Memory B cell (primary cell): Measurements from ENCODE around the gene RCL1.

Source experiments
- ATAC-seq: fragments of 150-1000 bp; cut with Tn5 transposase; 2 replicates; pipeline ENCODE4 v1.10.0; 2021; ENCODE audit warnings: low read depth, mild to moderate bottlenecking, moderate library complexity
- DNase-seq, 2 donors: peaks; one replicate each; pipeline ENCODE4 v3.0.0; 2022; ENCODE audit warnings: low spot score in 2 of 2
- H3K27ac Mint-ChIP-seq: one replicate; pipeline ENCODE4 v1.8.0; 2022; ENCODE audit warnings: mild to moderate bottlenecking, moderate library complexity, mixed read lengths
- H3K27me3 Mint-ChIP-seq: one replicate; pipeline ENCODE4 v1.8.0; 2022; ENCODE audit warnings: mixed read lengths
- H3K36me3 Mint-ChIP-seq: one replicate; pipeline ENCODE4 v1.8.0; 2022; ENCODE audit warnings: mild to moderate bottlenecking, mixed read lengths
- H3K4me1 Mint-ChIP-seq: one replicate; pipeline ENCODE4 v1.8.0; 2022; ENCODE audit warnings: mixed read lengths
- H3K4me3 Mint-ChIP-seq: one replicate; pipeline ENCODE4 v1.8.0; 2022; ENCODE audit warnings: mild to moderate bottlenecking, moderate library complexity, mixed read lengths
- H3K9me3 Mint-ChIP-seq: one replicate; pipeline ENCODE4 v1.8.0; 2022; ENCODE audit warnings: mixed read lengths

Gene RCL1

DNA sequence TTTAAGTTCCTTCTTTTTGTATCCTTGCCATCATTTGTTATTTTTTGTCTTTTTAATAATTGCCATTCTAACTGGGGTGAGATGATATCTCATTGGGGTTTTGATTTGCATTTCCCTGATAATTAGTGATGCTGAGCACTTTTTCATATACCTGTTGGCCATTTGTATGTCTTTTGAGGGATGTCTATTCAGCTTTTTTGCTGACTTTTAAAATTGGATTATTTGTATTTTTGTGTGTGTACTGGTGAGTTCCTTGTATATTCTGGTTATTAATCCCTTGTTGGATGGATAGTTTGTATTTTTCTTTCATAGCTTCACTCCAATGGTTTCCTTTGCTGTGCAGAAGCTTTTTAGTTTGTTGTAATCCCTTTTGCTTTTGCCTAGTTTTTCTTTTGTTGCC is 19.1 kb downstream of the RCL1 start:
- Mint-ChIP-seq H3K36me3 (peaks cover 13% of the 10 kb centered on the region), H3K4me1 (peaks cover 45% of the 10 kb centered on the region), H3K27me3 (no peaks in the 10 kb centered on the region), H3K9me3 (peaks cover 8% of the 10 kb centered on the region), H3K4me3 (no peak overlapping the region), H3K27ac (no peak overlapping the region)
- ATAC-seq (no peak), DNase-seq (no peak)

DNA sequence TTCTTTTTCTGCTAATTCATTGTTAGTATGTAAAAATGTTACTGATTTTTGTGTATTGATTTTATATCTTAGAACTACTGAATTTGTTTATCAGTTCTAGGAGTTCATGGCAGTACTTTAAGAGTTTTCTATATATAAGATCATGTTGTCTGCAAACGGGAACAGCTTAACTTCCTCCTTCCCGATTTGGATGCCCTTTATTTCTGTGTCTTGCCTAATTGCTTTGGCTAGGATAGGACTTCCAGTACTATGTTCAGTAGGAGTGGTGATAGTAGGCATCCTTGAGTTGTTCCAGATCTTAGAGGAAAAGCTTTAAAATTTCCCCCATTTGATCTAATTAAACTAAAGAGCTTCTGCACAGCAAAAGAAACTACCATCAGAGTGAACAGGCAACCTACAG is 20.1 kb downstream of the RCL1 start:
- peaks cover 8% of the 10 kb centered on the region for H3K36me3 Mint-ChIP-seq

DNA sequence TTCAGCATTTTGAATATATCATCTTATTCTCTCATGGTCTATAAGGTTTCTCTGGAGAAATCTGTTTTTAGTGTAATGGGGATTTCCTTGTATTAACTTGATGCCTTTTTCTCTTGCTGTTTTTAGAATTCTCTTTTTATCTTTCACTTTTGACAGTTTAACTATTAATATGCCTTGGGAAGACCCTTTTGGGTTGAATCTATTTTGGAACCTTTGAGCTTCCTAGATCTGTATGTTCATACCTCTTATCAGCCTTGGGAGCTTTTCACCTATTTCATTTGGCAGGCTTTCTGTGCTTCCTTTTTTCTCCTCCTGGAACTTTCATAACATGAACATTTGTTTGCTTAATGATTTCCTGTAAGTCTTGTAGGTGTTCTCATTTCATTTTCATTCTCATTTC is 22.2 kb downstream of the RCL1 start:
- Mint-ChIP-seq H3K4me3 (peak overlapping the region; percentile 30), H3K36me3 (peaks cover 6% of the 10 kb centered on the region), H3K9me3 (peaks cover 3% of the 10 kb centered on the region), H3K27me3 (no peaks in the 10 kb centered on the region), H3K4me1 (peaks cover 35% of the 10 kb centered on the region), H3K27ac (peak overlapping the region; percentile 54)
- DNase-seq (no peak), ATAC-seq (peak; percentile 27)

More for the DNA sequence above, 20.1 kb downstream of the RCL1 start:
- peaks cover 42% of the 10 kb centered on the region for H3K4me1 Mint-ChIP-seq
- no peak overlapping the region for H3K27ac Mint-ChIP-seq
- ATAC-seq (no peak), DNase-seq (no peak)
- no peaks in the 10 kb centered on the region for H3K27me3 Mint-ChIP-seq
- H3K4me3 Mint-ChIP-seq = peak overlapping the region; percentile 50
- peaks cover 3% of the 10 kb centered on the region for H3K9me3 Mint-ChIP-seq

DNA sequence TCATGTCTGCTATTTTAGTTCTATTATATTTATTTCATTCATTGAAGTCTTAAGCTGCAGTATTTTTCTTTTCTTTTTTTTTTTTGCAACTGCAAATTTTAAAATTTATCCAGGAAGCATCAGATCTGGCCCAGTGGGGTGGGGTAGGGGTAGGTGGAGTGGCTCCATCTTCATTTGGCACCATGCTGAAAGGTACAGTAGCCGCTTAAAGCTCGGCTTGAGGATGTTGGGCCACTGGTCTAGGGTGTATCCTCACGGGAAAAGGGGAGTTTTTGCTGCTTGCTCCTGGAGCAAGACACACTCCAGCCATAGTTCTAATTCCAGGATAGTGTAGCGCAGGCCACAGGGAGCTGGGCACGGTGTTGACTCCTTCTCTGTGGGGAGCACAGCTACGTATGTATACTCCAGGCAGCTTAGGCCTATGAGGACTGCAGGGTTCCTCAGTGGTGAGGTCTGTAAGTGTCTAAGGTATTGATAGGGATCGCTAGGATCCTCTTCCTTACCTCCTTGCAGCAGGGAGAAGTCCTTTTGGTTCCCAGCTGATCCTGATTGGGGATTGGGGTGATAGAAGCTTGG is 22.7 kb downstream of the RCL1 start:
- ATAC-seq (no peak), DNase-seq (no peak)
- Mint-ChIP-seq H3K27me3 (no peaks in the 10 kb centered on the region), H3K36me3 (peaks cover 6% of the 10 kb centered on the region), H3K4me1 (peaks cover 34% of the 10 kb centered on the region), H3K4me3 (peak overlapping the region; percentile 30), H3K27ac (peak overlapping the region; percentile 54), H3K9me3 (peaks cover 3% of the 10 kb centered on the region)

DNA sequence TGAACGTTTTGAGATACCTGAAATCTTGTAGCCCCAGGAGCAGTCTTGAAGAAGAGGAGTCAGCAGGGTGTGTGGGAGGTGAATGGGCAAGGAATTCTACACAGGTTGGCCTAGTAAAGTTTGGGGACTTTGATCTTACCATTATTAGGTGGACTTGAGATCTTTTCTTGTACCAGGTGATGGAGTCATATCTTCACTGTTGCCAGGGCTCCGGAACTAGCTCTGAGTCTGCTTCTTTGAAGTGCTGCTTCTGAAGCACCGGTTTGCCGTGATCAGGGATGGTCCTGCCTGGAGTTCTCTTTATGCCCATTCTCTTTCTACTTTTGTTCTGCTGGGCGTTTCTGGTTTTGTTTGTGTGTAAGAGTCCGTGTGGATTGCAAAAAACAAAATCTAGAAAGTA is 27.4 kb downstream of the RCL1 start:
- Mint-ChIP-seq H3K4me1 (peaks cover 29% of the 10 kb centered on the region), H3K36me3 (peaks cover 9% of the 10 kb centered on the region), H3K27ac (no peak overlapping the region), H3K27me3 (no peaks in the 10 kb centered on the region), H3K4me3 (no peak overlapping the region), H3K9me3 (no peaks in the 10 kb centered on the region)
- DNase-seq = no peak
- no peak for ATAC-seq

DNA sequence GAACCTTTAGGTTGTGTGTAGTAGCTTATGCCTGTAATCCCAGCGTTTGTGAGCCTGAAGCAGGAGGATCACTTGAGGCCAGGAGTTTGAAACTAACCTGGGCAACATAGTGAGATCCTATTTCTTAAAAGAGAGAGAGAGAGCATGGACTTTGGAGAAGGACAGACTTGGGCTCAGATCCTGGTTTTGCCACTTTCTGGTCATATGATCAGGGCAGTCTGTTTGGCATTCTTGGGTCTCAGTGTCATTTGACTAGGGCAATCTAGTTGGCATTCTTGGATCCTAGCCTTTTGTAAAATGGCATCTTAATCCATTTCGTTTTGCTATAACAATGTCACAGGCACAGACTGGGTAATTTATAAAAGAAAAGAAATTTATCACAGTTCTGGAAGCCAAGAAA is 28.4 kb downstream of the RCL1 start:
- Mint-ChIP-seq H3K27ac (peak overlapping the region; percentile 2), H3K9me3 (no peaks in the 10 kb centered on the region), H3K4me1 (peaks cover 22% of the 10 kb centered on the region), H3K27me3 (no peaks in the 10 kb centered on the region), H3K4me3 (no peak overlapping the region), H3K36me3 (peaks cover 9% of the 10 kb centered on the region)
- no peak for DNase-seq
- ATAC-seq = no peak

DNA sequence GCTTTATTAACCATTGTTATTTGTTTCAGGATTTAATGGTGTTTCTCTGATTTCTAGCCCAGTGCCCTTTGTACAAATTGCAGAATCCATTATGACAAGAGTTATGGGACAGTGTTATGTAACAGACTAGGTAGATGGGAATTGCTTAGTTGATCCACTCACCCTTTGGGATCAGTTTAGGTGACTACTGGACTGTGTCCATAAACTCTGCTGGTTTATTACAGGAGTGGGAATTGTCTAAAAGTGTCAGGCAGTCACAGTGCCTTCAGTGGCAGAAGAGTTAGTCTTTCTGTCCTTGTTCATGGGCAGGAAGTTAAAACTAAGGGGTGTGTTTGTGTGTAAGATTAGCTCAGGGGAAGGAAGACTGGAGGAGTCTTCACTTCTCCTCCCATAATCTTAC is 29.3 kb downstream of the RCL1 start:
- DNase-seq = no peak
- peaks cover 14% of the 10 kb centered on the region for H3K36me3 Mint-ChIP-seq
- peak overlapping the region; percentile 29 for H3K27ac Mint-ChIP-seq
- no peaks in the 10 kb centered on the region for H3K27me3 Mint-ChIP-seq
- no peak for ATAC-seq
- no peaks in the 10 kb centered on the region for H3K9me3 Mint-ChIP-seq
- H3K4me1 Mint-ChIP-seq = peaks cover 21% of the 10 kb centered on the region
- H3K4me3 Mint-ChIP-seq = no peak overlapping the region

DNA sequence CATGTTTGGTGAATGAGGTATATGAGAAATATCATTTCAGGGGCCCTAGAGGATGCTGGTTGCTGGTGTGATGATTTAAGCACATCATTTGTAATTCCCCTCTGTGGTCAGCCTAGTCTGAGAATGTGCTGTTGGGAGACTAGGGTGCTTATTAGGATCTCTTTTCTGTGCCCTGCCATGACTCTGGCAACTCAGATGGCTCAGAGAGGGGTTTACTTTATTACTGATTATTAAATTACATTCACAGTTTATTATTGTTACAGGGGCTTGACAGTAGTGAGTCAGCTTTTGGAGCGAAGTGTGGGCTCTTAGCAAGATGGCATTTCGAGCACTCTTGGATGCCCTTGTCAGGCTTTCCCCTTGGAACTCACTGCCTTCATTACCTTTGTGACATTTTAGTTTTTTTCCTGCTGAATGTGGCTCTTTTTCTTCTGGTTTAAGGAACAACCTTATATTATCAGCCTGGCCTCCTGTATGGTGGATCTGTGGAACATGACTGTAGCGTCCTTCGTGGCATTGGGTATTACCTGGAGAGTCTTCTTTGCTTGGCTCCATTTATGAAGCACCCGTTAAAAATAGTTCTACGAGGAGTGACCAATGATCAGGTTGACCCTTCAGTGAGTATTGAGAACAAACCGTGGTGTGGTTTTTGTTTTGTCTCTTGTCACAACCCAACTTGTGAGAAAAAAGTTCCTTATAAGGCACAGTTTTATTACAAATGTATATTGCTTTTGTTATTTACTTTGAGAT is 33.8 kb downstream of the RCL1 start:
- ATAC-seq (no peak), DNase-seq (no peak)
- Mint-ChIP-seq H3K4me1 (peaks cover 16% of the 10 kb centered on the region), H3K9me3 (no peaks in the 10 kb centered on the region), H3K36me3 (peaks cover 21% of the 10 kb centered on the region), H3K4me3 (no peak overlapping the region), H3K27me3 (no peaks in the 10 kb centered on the region), H3K27ac (no peak overlapping the region)

DNA sequence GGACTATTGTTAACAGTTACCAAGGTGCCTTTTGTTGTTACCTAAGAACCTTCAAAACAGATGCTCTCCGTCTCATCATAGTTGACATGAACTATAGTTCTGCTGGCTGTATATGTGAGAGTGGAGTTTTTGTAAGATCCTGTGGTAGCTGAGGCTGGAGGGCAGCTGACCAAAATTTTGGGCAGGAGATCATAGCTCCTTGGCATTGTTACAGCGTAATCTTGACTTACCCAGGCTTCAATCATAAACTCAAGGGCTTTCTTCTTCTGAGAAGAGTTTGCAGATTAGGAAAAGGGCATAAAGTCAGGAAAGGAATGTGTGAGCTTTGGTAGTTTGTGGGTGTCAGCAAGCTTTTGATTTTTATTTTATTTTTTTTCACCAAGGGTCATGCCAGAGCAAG is 34.5 kb downstream of the RCL1 start:
- Mint-ChIP-seq H3K4me1 (peaks cover 10% of the 10 kb centered on the region), H3K36me3 (peaks cover 21% of the 10 kb centered on the region), H3K4me3 (no peak overlapping the region), H3K9me3 (no peaks in the 10 kb centered on the region), H3K27me3 (no peaks in the 10 kb centered on the region), H3K27ac (no peak overlapping the region)
- no peak for ATAC-seq
- DNase-seq = no peak

DNA sequence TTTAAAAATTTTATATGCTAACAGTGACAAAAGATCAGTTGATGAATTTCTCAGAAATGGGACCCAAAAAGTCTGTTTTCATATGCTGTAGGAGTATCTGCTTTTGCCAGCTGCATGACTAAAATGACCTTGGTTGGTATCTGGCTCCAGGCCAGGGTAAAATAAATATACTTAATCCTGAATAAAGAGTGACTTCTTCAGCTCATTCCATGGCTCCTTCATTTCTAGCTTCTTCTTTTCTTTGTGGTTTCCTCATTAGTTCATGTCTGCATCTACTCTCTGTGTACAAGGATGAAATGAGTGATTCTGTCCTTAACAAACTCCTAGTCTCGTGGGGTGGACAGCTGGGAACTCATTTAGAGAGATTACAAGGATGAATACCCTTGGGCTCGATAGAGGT is 36.0 kb downstream of the RCL1 start:
- Mint-ChIP-seq H3K36me3 (peaks cover 24% of the 10 kb centered on the region), H3K27ac (no peak overlapping the region), H3K4me1 (peaks cover 4% of the 10 kb centered on the region), H3K9me3 (no peaks in the 10 kb centered on the region), H3K27me3 (no peaks in the 10 kb centered on the region), H3K4me3 (no peak overlapping the region)
- ATAC-seq (no peak), DNase-seq (no peak)

DNA sequence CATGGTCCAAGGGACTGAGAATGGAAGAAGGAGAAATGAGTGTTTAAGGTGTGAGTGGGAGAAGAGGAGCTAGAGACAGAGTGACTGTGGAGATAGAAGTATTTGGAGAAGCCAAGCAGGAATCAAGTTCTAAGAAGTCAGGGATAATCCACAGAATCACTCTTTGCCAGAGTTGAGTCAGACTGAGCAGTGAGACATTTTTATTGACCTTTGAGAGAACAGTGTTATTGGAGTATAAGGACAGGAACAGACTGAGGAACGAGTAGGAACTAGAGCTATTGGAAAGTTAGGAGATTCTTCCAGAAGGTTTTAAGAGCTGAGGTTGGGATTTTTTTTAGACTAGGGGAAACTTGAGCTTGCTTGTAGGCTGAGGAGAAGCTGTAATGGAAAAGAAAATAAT is 37.2 kb downstream of the RCL1 start:
- Mint-ChIP-seq H3K27ac (no peak overlapping the region), H3K36me3 (peaks cover 22% of the 10 kb centered on the region), H3K27me3 (no peaks in the 10 kb centered on the region), H3K4me1 (peaks cover 3% of the 10 kb centered on the region), H3K4me3 (no peak overlapping the region), H3K9me3 (no peaks in the 10 kb centered on the region)
- DNase-seq (no peak), ATAC-seq (no peak)

DNA sequence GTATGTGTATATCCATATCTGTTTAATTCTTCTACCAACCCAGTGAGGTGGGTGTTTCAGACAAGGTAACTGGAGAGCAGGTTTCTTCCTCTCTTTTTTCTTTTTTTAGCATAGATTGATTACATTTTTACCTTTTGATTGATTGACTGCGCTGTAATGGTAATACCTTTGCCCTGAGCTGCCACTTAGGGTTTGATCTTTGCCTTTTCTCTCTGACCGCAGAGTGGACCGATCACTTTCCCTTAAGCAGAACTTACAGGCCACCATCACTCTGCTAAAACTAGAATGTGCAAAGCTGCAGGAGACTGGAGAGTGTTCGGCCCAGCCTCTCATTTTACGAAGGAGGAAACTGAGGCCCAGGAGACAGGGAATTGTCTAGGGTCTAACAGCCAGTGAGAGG is 38.0 kb downstream of the RCL1 start:
- Mint-ChIP-seq H3K4me3 (no peak overlapping the region), H3K9me3 (no peaks in the 10 kb centered on the region), H3K27ac (no peak overlapping the region), H3K4me1 (peaks cover 4% of the 10 kb centered on the region), H3K36me3 (peaks cover 28% of the 10 kb centered on the region), H3K27me3 (no peaks in the 10 kb centered on the region)
- ATAC-seq (no peak), DNase-seq (no peak)

DNA sequence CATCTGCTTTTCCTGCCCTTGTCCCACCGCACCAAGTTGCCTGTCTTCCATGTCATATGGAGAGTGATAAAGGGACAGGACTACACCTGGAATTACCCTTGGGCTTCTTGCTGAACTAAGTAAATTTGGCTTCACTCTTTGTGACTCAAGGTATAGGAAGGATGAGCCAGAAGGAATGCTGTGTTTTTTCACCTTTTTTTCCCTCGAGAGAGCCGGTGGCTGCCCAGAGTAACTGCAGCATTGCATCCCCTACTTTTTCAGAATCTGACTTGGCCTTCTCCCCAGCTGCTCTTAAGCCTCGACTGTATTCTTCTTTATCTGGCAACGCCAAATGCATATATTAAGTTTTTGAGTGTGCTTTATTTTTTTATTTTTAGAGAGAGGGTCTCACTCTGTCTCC is 38.4 kb downstream of the RCL1 start:
- ATAC-seq (no peak), DNase-seq (no peak)
- no peak overlapping the region for H3K27ac Mint-ChIP-seq
- no peak overlapping the region for H3K4me3 Mint-ChIP-seq
- peaks cover 32% of the 10 kb centered on the region for H3K36me3 Mint-ChIP-seq
- H3K27me3 Mint-ChIP-seq = no peaks in the 10 kb centered on the region
- H3K4me1 Mint-ChIP-seq = peaks cover 4% of the 10 kb centered on the region
- no peaks in the 10 kb centered on the region for H3K9me3 Mint-ChIP-seq

DNA sequence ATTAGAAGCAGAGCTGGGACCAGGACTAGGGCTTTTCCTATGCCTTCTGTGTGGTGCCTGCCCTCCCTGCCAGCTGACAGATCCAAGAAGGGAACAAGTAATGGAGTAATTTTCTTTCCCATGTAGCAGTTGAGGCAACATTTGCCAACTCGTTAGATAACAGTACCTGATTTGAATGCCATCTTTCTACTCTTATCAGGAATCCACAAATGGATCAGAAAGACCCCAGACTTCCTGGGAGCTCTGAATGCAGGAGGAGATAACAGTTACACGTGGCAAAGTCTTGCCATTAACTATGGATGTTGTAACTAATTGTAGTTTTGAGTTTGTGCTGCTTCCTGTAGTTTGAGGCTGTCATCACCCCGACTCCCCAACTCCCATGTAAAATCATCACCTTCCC is 39.2 kb downstream of the RCL1 start:
- no peak for ATAC-seq
- no peaks in the 10 kb centered on the region for H3K27me3 Mint-ChIP-seq
- no peak for DNase-seq
- H3K4me3 Mint-ChIP-seq = no peak overlapping the region
- peaks cover 31% of the 10 kb centered on the region for H3K36me3 Mint-ChIP-seq
- no peaks in the 10 kb centered on the region for H3K9me3 Mint-ChIP-seq
- H3K4me1 Mint-ChIP-seq = peaks cover 4% of the 10 kb centered on the region
- H3K27ac Mint-ChIP-seq = no peak overlapping the region
